K562 (cell line): ENCODE measurements around the gene COL4A2. TPM values are rescaled to one million over a fixed set of nuclear protein-coding genes. Genes with fewer than 3 reads are reported as not detected.
A peak's percentile ranks its signal among the peaks of the same experiment; 100 is the strongest.

Experiments used
- ATAC-seq: fragments of 200-7000 bp; cut with Tn5 transposase; 3 replicates; pipeline ENCODE4 v1.9.1; 2020; ENCODE audit warnings: moderate library complexity
- Bru-seq: library from RNA; stranded (reverse); fragments of 400-500 nt; gene quantifications from one replicate; lab custom pipeline; 2021; lab: Mats Ljungman, UMichigan
- BruChase-seq, 2 experiments: library from RNA; stranded (reverse); fragments of 400-500 nt; gene quantifications; one replicate each; lab custom pipeline; 2021; lab: Mats Ljungman, UMichigan
- BruUV-seq: library from RNA; stranded (reverse); fragments of 400-500 nt; replicated peaks from 2 replicates; lab custom pipeline; 2021; lab: Mats Ljungman, UMichigan
- CTCF ChIA-PET: fragments of 300-600 bp; formaldehyde crosslinking; extraction: SDS; loops from one replicate; lab custom pipeline; 2021; ENCODE audit warnings: low intra/inter-chr PET ratio; lab: Yijun Ruan, JAX
- POLR2A ChIA-PET: fragments of 300-600, 350-650 bp; sonication (Branson Sonifier 250); formaldehyde crosslinking; extraction: SDS; loops from one replicate; lab custom pipeline; 2021; ENCODE audit warnings: antibody characterized with exemption, inconsistent platforms; lab: Yijun Ruan, JAX
- DNase-seq, 4 experiments: peaks; one replicate each; pipeline versions ENCODE4 v3.0.0 to v3.0.0-alpha.2; 2011 to 2018; ENCODE audit warnings: low spot score in 3 of 4, mixed read lengths in 3 of 4; ENCODE audit errors: extremely low read depth in 1 of 4
- FAIRE-seq: peaks from 2 replicates; lab custom pipeline; 2011; peaks lifted over from hg19 to GRCh38; lab: Jason Lieb, UNC
- H2AFZ ChIP-seq: 2 replicates; pipeline ENCODE4 v1.6.0; 2011; ENCODE audit warnings: low read depth, low read length, control low read depth, inconsistent platforms
- H3K27ac ChIP-seq: fragments of 200-600 bp; 3 replicates; pipeline ENCODE4 v1.8.0; 2011; ENCODE audit warnings: low read depth, mild to moderate bottlenecking, control low read depth, inconsistent platforms, low read length, moderate library complexity, mixed read lengths; ENCODE audit errors: extremely low read depth
- H3K27me3 ChIP-seq, 2 experiments: fragments of 300-600 bp in 1 of 2; 2 replicates in 1 of 2; 3 replicates in 1 of 2; pipeline versions ENCODE4 v1.6.0 to v1.8.0; 2011; ENCODE audit warnings: inconsistent platforms in 2 of 2, low read length in 2 of 2, mild to moderate bottlenecking in 1 of 2, mixed read lengths in 1 of 2, moderate library complexity in 1 of 2; ENCODE audit not compliant: control insufficient read depth in 2 of 2, insufficient read depth in 2 of 2
- H3K36me3 ChIP-seq: fragments of 300-600 bp; 3 replicates; pipeline ENCODE4 v1.8.0; 2011; ENCODE audit warnings: mild to moderate bottlenecking, low read length, inconsistent platforms; ENCODE audit not compliant: control insufficient read depth, insufficient read depth
- H3K4me1 ChIP-seq, 2 experiments: fragments of 200-600 bp in 1 of 2; replicated peaks in 1 of 2; 2 replicates in 1 of 2; 3 replicates in 1 of 2; pipeline versions ENCODE4 v1.5.1 to v1.8.0; 2011; ENCODE audit warnings: inconsistent platforms in 2 of 2, low read length in 2 of 2, mild to moderate bottlenecking in 1 of 2, mixed read lengths in 1 of 2, moderate library complexity in 1 of 2; ENCODE audit not compliant: control insufficient read depth in 2 of 2, insufficient read depth in 2 of 2
- H3K4me2 ChIP-seq: 2 replicates; pipeline ENCODE4 v1.6.1; 2011; ENCODE audit warnings: low read length, control low read depth, inconsistent platforms, mixed read lengths; ENCODE audit not compliant: insufficient read depth
- H3K4me3 ChIP-seq: fragments of 200-600 bp; sonication (generic), shearing (Covaris generic); 2 replicates; pipeline ENCODE4 v1.5.1; 2016; ENCODE audit warnings: control low read depth, inconsistent platforms
- H3K79me2 ChIP-seq: fragments of 200-600 bp; 3 replicates; pipeline ENCODE4 v1.8.0; 2011; ENCODE audit warnings: low read length, inconsistent platforms; ENCODE audit not compliant: control insufficient read depth, insufficient read depth
- H3K9ac ChIP-seq, 2 experiments: 2 replicates each; pipeline versions ENCODE4 v1.6.0 to v1.6.1; 2011; ENCODE audit warnings: low read depth in 2 of 2, low read length in 2 of 2, control low read depth in 1 of 2, inconsistent platforms in 1 of 2, mild to moderate bottlenecking in 1 of 2, mixed read lengths in 1 of 2; ENCODE audit not compliant: insufficient read depth in 1 of 2
- H3K9me1 ChIP-seq: one replicate; pipeline ENCODE4 v1.6.0; 2011; ENCODE audit warnings: inconsistent platforms, mild to moderate bottlenecking, low read length, moderate library complexity; ENCODE audit not compliant: control insufficient read depth, insufficient read depth
- H3K9me3 ChIP-seq: replicated peaks from 2 replicates; pipeline ENCODE4 v1.5.1; 2011; ENCODE audit warnings: low read depth, low read length, inconsistent platforms; ENCODE audit not compliant: control insufficient read depth, insufficient read depth
- H4K20me1 ChIP-seq: replicated peaks from 2 replicates; pipeline ENCODE4 v1.6.1; 2011; ENCODE audit warnings: low read length, inconsistent platforms, mixed read lengths; ENCODE audit not compliant: control insufficient read depth, insufficient read depth
- CTBP1 ChIP-seq: fragments of 450-650 bp; IDR thresholded peaks from 2 replicates; pipeline ENCODE4 v1.6.1; 2016; ENCODE audit warnings: borderline replicate concordance
- KAT2B ChIP-seq: IDR thresholded peaks from one replicate; pipeline ENCODE4 v1.6.1; 2012; ENCODE audit warnings: low read depth, mild to moderate bottlenecking, control low read depth, inconsistent platforms, low read length, moderate library complexity
- NCOA6 ChIP-seq: fragments of 450-650 bp; IDR thresholded peaks from 2 replicates; pipeline ENCODE4 v1.6.1; 2017; ENCODE audit warnings: mild to moderate bottlenecking
- NCOR1 ChIP-seq: fragments of 450-650 bp; IDR thresholded peaks from 2 replicates; pipeline ENCODE4 v1.6.1; 2016; ENCODE audit warnings: mild to moderate bottlenecking, moderate library complexity
- TRIM25 ChIP-seq: fragments of 450-650 bp; IDR thresholded peaks from 2 replicates; pipeline ENCODE4 v1.7.0; 2016; ENCODE audit warnings: borderline replicate concordance
- ZBTB26 ChIP-seq: fragments of 450-650 bp; formaldehyde crosslinking; IDR thresholded peaks from 2 replicates; pipeline ENCODE4 v1.4.0; 2022; ENCODE audit warnings: missing genetic modification characterization
- ZNF212 ChIP-seq: fragments of 450-650 bp; formaldehyde crosslinking; IDR thresholded peaks from 2 replicates; pipeline ENCODE4 v1.4.0; 2020; ENCODE audit warnings: mild to moderate bottlenecking
- ZNF3 ChIP-seq: fragments of 250-450 bp; sonication (Bioruptor Pico); IDR thresholded peaks from 2 replicates; pipeline ENCODE4 v1.5.0; 2021; ENCODE audit warnings: mild to moderate bottlenecking, moderate library complexity
- WGBS: fragments of 100-300 bp; shearing (Covaris generic); methylation state at CpG from one replicate; pipeline ENCODE4 v1.1.6; 2016; ENCODE audit warnings: low coverage, mixed read lengths; ENCODE audit not compliant: insufficient coverage; ENCODE audit errors: missing lambda C conversion rate; 5-methylcytosine and 5-hydroxymethylcytosine counted together
- in situ Hi-C: fragments of 300-500 bp; cut with MboI; formaldehyde crosslinking; loops from 4 replicates; pipeline ENCODE4 v1.15.0; 2018; ENCODE audit warnings: inconsistent platforms, mixed read lengths
- intact Hi-C: fragments of 100-400 bp; cut with micrococcal nuclease; formaldehyde crosslinking; loops from 2 replicates; pipeline ENCODE4 v1.14.2; 2022
- long read RNA-seq, 3 experiments: library from polyadenylated mRNA in 2 of 3; library from RNA in 1 of 3; unstranded in 2 of 3; stranded (forward) in 1 of 3; transcript quantifications; one replicate each; pipeline ENCODE4 v2.0.0, GENCODE V29; 2019 to 2022
- polyA minus RNA-seq, 3 experiments: library from RNA; depleted of rRNA, polyadenylated mRNA; stranded (reverse); fragments of >200 nt; gene quantifications; 2 replicates each; pipeline ENCODE4 v1.2.3, GENCODE V29; 2011
- polyA plus RNA-seq, 8 experiments: library from polyadenylated mRNA; depleted of rRNA in 4 of 8; stranded (reverse) in 5 of 8; unstranded in 3 of 8; fragments of >200 nt; fragmentation: Nextera tagmentation in 2 of 8; fragmentation: Illumina TruSeq in 1 of 8; extraction: Ambion mirVana in 2 of 8; extraction: Trizol in 1 of 8; gene quantifications; 2 replicates each; pipeline versions ENCODE4 v1.2.1 to v1.2.3, GENCODE V29; 2011 to 2014; ENCODE audit warnings: inconsistent platforms in 1 of 8, missing spikeins in 1 of 8
- total RNA-seq, 7 experiments: library from RNA; depleted of rRNA in 6 of 7; stranded (reverse); fragments of >200 nt in 6 of 7; fragmentation: Illumina TruSeq in 2 of 7; extraction: Trizol in 2 of 7; gene quantifications; 2 replicates each; pipeline versions ENCODE4 v1.2.1 to v1.2.3, GENCODE V29; 2011 to 2021; ENCODE audit warnings: low replicate concordance in 1 of 7

Gene COL4A2
- 4.9 and 5.6 TPM in 2 replicates for total RNA-seq (2011; cell fraction: chromatin; rRNA removed; ENCODE audit: low replicate concordance)
- 4.7 and 7.6 TPM in 2 replicates for total RNA-seq (2011; cell fraction: nucleolus; rRNA removed)
- 3.3 and 3.4 TPM in 2 replicates for total RNA-seq (2011; cell fraction: nucleoplasm; rRNA removed)
- total RNA-seq (2014; rRNA removed) (11.3 and 20.0 TPM in 2 replicates), total RNA-seq (2014; rRNA removed; fragmentation: Illumina TruSeq; extraction: Trizol) (1.8 TPM in 2 replicates), total RNA-seq (2015; rRNA removed; fragmentation: Illumina TruSeq; extraction: Trizol) (10.1 and 11.1 TPM in 2 replicates), total RNA-seq (2021) (12.6 and 12.8 TPM in 2 replicates), polyA plus RNA-seq (2011; rRNA removed) (6.9 and 23.9 TPM in 2 replicates), polyA plus RNA-seq (2014; fragmentation: Illumina TruSeq; extraction: Trizol) (7.6 and 8.1 TPM in 2 replicates), polyA plus RNA-seq (2014; fragmentation: Nextera tagmentation; extraction: Ambion mirVana) (under 1 TPM; 0.13 to 0.21 TPM), polyA plus RNA-seq (2014; rRNA removed) (15.2 and 15.7 TPM in 2 replicates), polyA minus RNA-seq (2011; rRNA and poly(A)+ RNA removed) (5.4 and 7.8 TPM in 2 replicates), Bru-seq, nascent RNA (percentile 13 among the genes with signal in this experiment), BruChase-seq, experiment 1, labeled RNA remaining after a 2-hour chase (percentile 9 among the genes with signal in this experiment), BruChase-seq, experiment 2, labeled RNA remaining after a 6-hour chase (percentile 11 among the genes with signal in this experiment)
- polyA plus RNA-seq (2011; cell fraction: cytosol; rRNA removed): 26.5 and 26.9 TPM in 2 replicates
- 22.3 and 40.9 TPM in 2 replicates for polyA plus RNA-seq (2011; cell fraction: nucleus; rRNA removed)
- 8.6 and 11.0 TPM in 2 replicates for polyA plus RNA-seq (2012)
- 8.1 and 17.2 TPM in 2 replicates for polyA minus RNA-seq (2011; cell fraction: cytosol; rRNA and poly(A)+ RNA removed)
- polyA minus RNA-seq (2011; cell fraction: nucleus; rRNA and poly(A)+ RNA removed): 3.5 and 9.6 TPM in 2 replicates
- long read RNA-seq, experiment 1, partial matches to known transcripts: 9 of 14 reads
- long read RNA-seq, experiment 1, other reads (novel, unspliced or antisense): 4 of 14 reads
- long read RNA-seq, experiment 2, partial matches to known transcripts: 7 of 12 reads
- long read RNA-seq, experiment 2, other reads (novel, unspliced or antisense): 2 of 12 reads
- long read RNA-seq, experiment 3, partial matches to known transcripts: 6 of 7 reads
- long read RNA-seq, experiment 3, other reads (novel, unspliced or antisense): 0 of 7 reads

GRCh38 chr13:110306960-110307766 lies at the start of gene COL4A2, which contains the start of gene COL4A1:
TSS of gene COL4A2 (plus strand) at chr13:110307284. CDS start at chr13:110307904, 620 bp downstream.
TSS of gene COL4A1 (minus strand) at chr13:110307157. CDS start at chr13:110307027, 130 bp downstream.
- no peak within 1 kb of the TSS for H3K27ac ChIP-seq
- no peak within 1 kb of the TSS for H3K4me3 ChIP-seq
- H3K36me3 ChIP-seq: no peaks in the 10 kb centered on the region
- intact Hi-C loops (no loop called here), in situ Hi-C loops (no loop called here)
- ChIA-PET CTCF (no interaction called here), POLR2A (no interaction called here)
- peaks cover 8 to 43% of the 10 kb centered on the region in 2 experiments; a peak in 4 of 5 replicates for H3K27me3 ChIP-seq
- no peaks in the 10 kb centered on the region for H3K9me3 ChIP-seq
- no peak for TF ChIP-seq CTBP1
- no peak for TF ChIP-seq ZNF212 (CRISPR knock-in tag)
- TF ChIP-seq NCOR1: no peak
- no peak for TF ChIP-seq ZBTB26
- TF ChIP-seq ZNF3 (CRISPR knock-in tag): no peak
- no peak for TF ChIP-seq TRIM25
- TF ChIP-seq NCOA6: no peak
- no peak for TF ChIP-seq KAT2B
- no peak within 1 kb of the TSS for H2AFZ ChIP-seq
- no peak within 1 kb of the TSS for H3K4me2 ChIP-seq
- no peaks in the 10 kb centered on the region for H3K9me1 ChIP-seq
- ATAC-seq: no peak
- no peaks in the 10 kb centered on the region for H3K79me2 ChIP-seq
- no TSS peak for BruUV-seq
- H3K9ac ChIP-seq: no peak within 1 kb of the TSS
- 14% methylated on average over 29 of the region's 96 CpGs for WGBS
- no peaks in the 10 kb centered on the region; a peak in 1 of 5 replicates for H3K4me1 ChIP-seq
- FAIRE-seq: no peak
- no peak for DNase-seq
- no peaks in the 10 kb centered on the region for H4K20me1 ChIP-seq
